ENCODE results near the gene PDCD1. TPM values are rescaled to one million over a fixed set of nuclear protein-coding genes. Genes with fewer than 3 reads are reported as not detected.

PDCD1 gene
- polyA plus RNA-seq, 1 donor (not counting 4 experiments of a cell fraction or from before 2014, with no cell fraction given) = not detected

DNA sequence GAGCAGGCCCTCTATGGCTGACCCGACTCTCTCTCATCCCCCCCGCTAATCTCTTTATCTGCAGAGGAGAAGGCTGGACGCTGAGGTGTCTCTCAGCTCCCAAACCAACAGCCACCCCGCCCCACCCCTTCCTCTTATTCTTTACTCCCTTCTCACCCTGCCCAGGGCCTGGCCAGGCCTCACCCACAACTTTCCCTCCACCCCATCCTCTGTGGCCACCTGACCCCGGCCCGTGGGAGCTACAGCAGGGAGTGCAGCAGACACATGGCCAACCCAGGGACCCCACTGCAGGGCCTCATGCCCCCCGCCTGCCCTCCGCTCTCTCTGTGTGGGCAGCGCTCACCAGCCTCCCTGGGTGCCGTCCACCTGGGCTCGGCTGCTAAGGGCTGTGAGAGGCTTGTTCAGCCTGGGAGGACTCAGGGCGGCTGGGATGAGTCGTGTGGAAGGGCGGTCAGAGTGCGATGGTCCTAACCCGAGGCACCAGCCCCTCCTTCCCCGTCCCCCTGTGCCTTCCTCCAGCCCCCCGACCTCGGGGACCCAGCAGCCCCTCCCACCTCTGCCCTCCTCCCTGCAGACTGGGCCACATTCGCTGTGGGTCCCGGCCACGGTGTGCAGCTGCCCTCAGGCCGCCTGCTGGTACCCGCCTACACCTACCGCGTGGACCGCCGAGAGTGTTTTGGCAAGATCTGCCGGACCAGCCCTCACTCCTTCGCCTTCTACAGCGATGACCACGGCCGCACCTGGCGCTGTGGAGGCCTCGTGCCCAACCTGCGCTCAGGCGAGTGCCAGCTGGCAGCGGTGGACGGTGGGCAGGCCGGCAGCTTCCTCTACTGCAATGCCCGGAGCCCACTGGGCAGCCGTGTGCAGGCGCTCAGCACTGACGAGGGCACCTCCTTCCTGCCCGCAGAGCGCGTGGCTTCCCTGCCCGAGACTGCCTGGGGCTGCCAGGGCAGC, 42.9 kb downstream of the PDCD1 start:
- H3K4me1 ChIP-seq (ENCODE audit: control insufficient read depth, extremely low read depth, insufficient read depth, low read length) = no peaks in the 10 kb centered on the region
- FAIRE-seq (no peak), DNase-seq (ENCODE audit: low read depth, low spot score) (no peak)
- no peak overlapping the region for H3K4me2 ChIP-seq (ENCODE audit: control insufficient read depth, extremely low read depth, insufficient read depth, low read depth, low read length)
- H4K20me1 ChIP-seq (ENCODE audit: control insufficient read depth, extremely low read depth, insufficient read depth, low read length) = no peaks in the 10 kb centered on the region
- H3K9me3 ChIP-seq (ENCODE audit: control insufficient read depth, low read depth, low read length) = no peaks in the 10 kb centered on the region
- dilution Hi-C loops (cut with MboI; ENCODE audit: extremely low pct_ligation_motif_present, low sequenced_read_pairs) = no loop called here
- H3K9ac ChIP-seq (ENCODE audit: control insufficient read depth, extremely low read depth, insufficient read depth, low read length) = no peak overlapping the region
- H3K36me3 ChIP-seq (ENCODE audit: control insufficient read depth in 2 of 2, extremely low read depth in 1 of 2, insufficient read depth in 2 of 2, low read length in 2 of 2) = no peaks in the 10 kb centered on the region
- no peaks in the 10 kb centered on the region for H3K9me1 ChIP-seq (ENCODE audit: control insufficient read depth, extremely low read depth, insufficient read depth, low read length)
- H2AFZ ChIP-seq (ENCODE audit: control insufficient read depth, low read length) = no peak overlapping the region
- H3K79me2 ChIP-seq (ENCODE audit: control insufficient read depth, insufficient read depth, low read length) = no peaks in the 10 kb centered on the region
- no peak overlapping the region for H3K4me3 ChIP-seq (ENCODE audit: control insufficient read depth in 2 of 3, extremely low read depth in 1 of 3, insufficient read depth in 2 of 3, low read depth in 1 of 3, low read length in 3 of 3)
- no peak overlapping the region for H3K27ac ChIP-seq (ENCODE audit: control insufficient read depth, insufficient read depth, low read length)
- H3K27me3 ChIP-seq (ENCODE audit: control insufficient read depth, extremely low read depth, insufficient read depth, low read length) = peaks cover 12% of the 10 kb centered on the region
- TF ChIP-seq, protein P1, sequence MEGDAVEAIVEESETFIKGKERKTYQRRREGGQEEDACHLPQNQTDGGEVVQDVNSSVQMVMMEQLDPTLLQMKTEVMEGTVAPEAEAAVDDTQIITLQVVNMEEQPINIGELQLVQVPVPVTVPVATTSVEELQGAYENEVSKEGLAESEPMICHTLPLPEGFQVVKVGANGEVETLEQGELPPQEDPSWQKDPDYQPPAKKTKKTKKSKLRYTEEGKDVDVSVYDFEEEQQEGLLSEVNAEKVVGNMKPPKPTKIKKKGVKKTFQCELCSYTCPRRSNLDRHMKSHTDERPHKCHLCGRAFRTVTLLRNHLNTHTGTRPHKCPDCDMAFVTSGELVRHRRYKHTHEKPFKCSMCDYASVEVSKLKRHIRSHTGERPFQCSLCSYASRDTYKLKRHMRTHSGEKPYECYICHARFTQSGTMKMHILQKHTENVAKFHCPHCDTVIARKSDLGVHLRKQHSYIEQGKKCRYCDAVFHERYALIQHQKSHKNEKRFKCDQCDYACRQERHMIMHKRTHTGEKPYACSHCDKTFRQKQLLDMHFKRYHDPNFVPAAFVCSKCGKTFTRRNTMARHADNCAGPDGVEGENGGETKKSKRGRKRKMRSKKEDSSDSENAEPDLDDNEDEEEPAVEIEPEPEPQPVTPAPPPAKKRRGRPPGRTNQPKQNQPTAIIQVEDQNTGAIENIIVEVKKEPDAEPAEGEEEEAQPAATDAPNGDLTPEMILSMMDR (optimal IDR thresholded peaks at IDR 0.05 in 1 of 3, IDR thresholded peaks at IDR 0.05 in 1 of 3, conservative IDR thresholded peaks at IDR 0.05 in 1 of 3; ENCODE audit: extremely low read depth in 1 of 3, insufficient read depth in 2 of 3, low read length in 3 of 3) = no peak

DNA sequence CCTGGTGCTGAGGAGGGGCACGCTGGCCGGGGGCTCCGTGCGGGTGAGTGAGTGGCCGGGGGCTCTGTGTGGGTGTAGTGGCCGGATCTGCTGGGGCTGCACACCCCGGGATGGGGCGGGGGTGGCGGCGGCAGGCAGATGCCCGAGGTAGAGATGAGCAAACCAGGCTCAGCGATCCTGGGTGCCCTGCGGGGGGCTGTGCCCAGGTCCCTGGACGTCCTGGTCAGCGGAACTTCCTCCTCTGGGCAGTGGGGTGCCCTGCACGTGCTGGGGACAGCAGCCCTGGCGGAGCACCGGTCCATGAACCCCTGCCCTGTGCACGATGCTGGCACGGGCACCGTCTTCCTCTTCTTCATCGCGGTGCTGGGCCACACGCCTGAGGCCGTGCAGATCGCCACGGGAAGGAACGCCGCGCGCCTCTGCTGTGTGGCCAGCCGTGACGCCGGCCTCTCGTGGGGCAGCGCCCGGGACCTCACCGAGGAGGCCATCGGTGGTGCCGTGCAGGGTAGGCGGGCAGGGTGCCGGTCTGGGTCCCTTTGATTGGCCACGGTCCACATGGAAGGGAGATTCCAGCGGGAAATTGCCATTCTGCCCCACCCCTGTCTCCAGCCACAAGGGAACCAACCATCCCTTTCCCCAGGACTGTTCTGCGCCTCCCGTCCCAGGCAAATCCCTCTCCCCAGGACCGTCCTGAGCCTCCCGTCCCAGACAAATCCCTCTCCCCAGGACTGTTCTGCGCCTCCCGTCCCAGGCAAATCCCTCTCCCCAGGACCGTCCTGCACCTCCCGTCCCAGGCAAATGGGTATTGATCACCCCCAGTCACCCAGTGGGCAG, 43.8 kb downstream of the PDCD1 start:
- H3K9ac ChIP-seq (ENCODE audit: control insufficient read depth, extremely low read depth, insufficient read depth, low read length) = no peak overlapping the region
- FAIRE-seq (no peak), DNase-seq (ENCODE audit: low read depth, low spot score) (no peak)
- dilution Hi-C loops (cut with MboI; ENCODE audit: extremely low pct_ligation_motif_present, low sequenced_read_pairs) = no loop called here
- no peaks in the 10 kb centered on the region for H3K9me1 ChIP-seq (ENCODE audit: control insufficient read depth, extremely low read depth, insufficient read depth, low read length)
- no peaks in the 10 kb centered on the region for H3K4me1 ChIP-seq (ENCODE audit: control insufficient read depth, extremely low read depth, insufficient read depth, low read length)
- peaks cover 12% of the 10 kb centered on the region for H3K27me3 ChIP-seq (ENCODE audit: control insufficient read depth, extremely low read depth, insufficient read depth, low read length)
- H3K9me3 ChIP-seq (ENCODE audit: control insufficient read depth, low read depth, low read length) = no peaks in the 10 kb centered on the region
- no peaks in the 10 kb centered on the region for H3K36me3 ChIP-seq (ENCODE audit: control insufficient read depth in 2 of 2, extremely low read depth in 1 of 2, insufficient read depth in 2 of 2, low read length in 2 of 2)
- no peak for TF ChIP-seq EZH2 (IDR thresholded peaks at IDR 0.05; ENCODE audit: low read length)
- TF ChIP-seq, protein P1 (optimal IDR thresholded peaks at IDR 0.05 in 1 of 3, IDR thresholded peaks at IDR 0.05 in 1 of 3, conservative IDR thresholded peaks at IDR 0.05 in 1 of 3; ENCODE audit: extremely low read depth in 1 of 3, insufficient read depth in 2 of 3, low read length in 3 of 3) = no peak
- H3K79me2 ChIP-seq (ENCODE audit: control insufficient read depth, insufficient read depth, low read length) = no peaks in the 10 kb centered on the region
- no peak overlapping the region for H3K4me3 ChIP-seq (ENCODE audit: control insufficient read depth in 2 of 3, extremely low read depth in 1 of 3, insufficient read depth in 2 of 3, low read depth in 1 of 3, low read length in 3 of 3)
- no peaks in the 10 kb centered on the region for H4K20me1 ChIP-seq (ENCODE audit: control insufficient read depth, extremely low read depth, insufficient read depth, low read length)
- no peak overlapping the region for H3K4me2 ChIP-seq (ENCODE audit: control insufficient read depth, extremely low read depth, insufficient read depth, low read depth, low read length)
- no peak overlapping the region for H2AFZ ChIP-seq (ENCODE audit: control insufficient read depth, low read length)
- no peak overlapping the region for H3K27ac ChIP-seq (ENCODE audit: control insufficient read depth, insufficient read depth, low read length)

All from keratinocyte (primary cell).